ENCODE measurements around the gene ROPN1.

GRCh38 chr3:124026516-124026915 lies 34.6 kb upstream of the ROPN1 start:
- TF ChIP-seq CTCF (IDR thresholded peaks at IDR 0.05; ENCODE audit: low read length) (no peak), EZH2 (optimal IDR thresholded peaks at IDR 0.05; ENCODE audit: low read depth, low read length) (no peak)
